HG03558 (cell line): Measurements from ENCODE around the gene PAN3.

Experiments
- ATAC-seq: cut with Tn5 transposase; IDR thresholded peaks from one replicate; pipeline ENCODE4 v1.9.1; 2021; ENCODE audit warnings: moderate number of reproducible peaks; ENCODE audit not compliant: unreplicated experiment; ENCODE audit errors: extremely low read depth

Gene PAN3

DNA sequence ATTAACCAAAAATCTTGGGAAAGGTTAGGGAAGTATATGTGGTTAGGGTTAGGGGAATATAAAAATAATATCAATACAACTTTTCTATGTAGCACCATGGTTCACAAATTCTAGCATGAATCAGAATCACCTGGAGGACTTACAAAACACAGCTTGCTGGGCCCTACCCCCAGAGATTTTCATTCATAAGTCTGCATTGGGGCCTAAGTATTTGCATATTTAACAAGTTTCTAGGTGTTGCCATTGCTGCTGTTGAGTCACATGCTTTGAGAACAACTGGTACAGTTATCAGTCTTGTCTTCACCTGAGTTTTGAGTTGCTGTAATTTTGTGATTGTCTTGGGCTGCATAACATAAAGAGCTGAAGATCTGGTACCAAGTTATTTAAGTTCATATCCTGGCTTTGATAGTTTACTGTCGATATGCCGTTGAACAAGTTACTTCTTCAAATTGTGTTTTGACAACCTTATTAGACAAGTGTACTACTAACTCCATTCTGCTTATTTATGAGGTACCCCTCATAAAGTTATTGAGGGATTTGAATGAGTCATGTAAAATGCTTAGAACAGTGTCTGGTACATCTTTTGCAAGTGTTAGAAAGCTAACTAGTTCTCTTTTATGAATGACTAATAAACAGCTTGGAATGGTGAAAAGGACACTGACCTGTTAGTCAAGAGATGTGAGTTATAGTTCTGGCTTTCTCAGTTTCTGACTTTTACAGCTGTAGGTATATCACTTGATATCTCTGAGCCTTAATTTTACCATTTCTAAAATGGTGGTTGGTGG lies 132.9 kb downstream of the PAN3 start:
- ATAC-seq: no peak

GRCh38 chr13:28273919-28274318 lies 135.6 kb downstream of the PAN3 start:
- no peak for ATAC-seq

- ATAC-seq: no peak
Measured at GRCh38 chr13:28282451-28282850, 144.1 kb downstream of the PAN3 start.

DNA sequence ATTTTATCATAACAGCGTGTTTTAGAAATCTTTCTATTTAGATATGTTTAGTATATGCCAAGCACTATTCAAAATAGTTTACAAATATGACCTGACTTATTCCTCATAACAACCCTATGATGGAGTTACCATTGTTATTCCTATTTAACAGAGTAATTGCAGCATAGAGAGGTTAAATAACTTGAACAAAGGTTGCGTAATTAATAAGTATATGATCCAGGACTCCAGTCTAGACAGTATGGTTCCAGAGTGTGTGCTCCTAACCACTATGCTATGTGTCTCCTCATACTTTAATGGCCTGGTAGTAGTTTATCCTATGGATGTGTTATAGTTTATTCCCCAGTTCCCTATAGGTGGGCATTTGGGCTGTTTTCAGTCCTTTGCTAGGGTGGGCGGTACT lies 145.3 kb downstream of the PAN3 start:
- no peak for ATAC-seq

DNA sequence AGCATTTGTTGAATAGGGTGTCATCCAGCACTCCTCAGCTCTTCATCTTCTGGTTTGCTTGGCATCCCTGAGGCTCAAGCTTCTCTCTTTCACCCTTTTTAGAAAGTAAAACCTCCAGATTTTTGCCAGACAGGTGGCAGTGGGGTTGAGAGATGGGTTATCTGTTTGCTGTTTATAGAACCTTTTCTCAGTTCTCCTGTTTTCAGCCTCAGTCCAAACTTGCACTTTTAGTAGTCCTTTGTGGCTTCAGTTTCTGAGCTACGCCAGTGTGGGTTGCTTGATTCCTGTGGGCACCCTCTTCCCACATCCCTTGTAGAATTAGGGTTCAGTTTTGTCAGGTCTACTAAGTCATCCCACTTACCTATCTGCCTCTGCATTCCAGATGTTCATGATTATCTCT lies 147.9 kb downstream of the PAN3 start:
- ATAC-seq: no peak

GRCh38 chr13:28297341-28297740 lies 159.0 kb downstream of the PAN3 start:
- ATAC-seq: no peak

DNA sequence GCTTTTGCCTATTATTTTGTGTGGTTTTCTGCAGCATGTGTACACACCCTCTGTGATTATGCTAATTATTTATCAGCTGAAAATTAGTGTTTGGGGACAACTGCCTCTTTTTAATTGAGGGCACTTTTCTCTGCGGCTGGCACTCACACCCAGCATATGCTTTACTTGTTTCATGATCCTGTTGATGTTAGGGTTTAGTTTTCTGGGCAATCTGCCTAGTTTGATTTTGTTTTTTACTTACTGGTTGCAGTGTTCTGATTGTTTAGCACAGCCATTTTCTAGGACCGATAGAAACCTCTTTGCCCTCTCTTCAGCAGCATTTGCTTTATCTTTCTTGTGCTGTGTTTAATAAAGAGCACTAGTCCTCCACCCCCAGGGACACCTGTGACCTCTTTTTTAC lies 161.6 kb downstream of the PAN3 start:
- no peak for ATAC-seq

DNA sequence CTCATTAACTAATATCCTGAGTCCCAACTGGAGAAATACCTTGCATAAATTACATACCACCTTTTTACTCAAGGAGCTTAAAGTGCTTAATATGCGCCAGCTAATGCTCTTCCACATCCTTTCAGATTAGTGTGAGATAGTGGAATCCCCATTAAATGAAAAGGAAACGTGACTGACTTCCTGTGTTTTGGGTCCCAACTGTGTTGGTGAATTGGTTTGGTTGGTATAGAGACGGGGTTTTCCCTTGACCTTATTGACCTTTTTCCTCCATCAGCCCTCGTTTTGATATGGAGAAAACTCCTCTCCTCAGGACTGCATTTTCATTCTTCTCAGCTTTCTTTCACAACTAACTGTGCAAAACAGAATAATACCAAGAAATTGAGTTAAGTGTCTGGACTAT lies 163.5 kb downstream of the PAN3 start:
- ATAC-seq: no peak

DNA sequence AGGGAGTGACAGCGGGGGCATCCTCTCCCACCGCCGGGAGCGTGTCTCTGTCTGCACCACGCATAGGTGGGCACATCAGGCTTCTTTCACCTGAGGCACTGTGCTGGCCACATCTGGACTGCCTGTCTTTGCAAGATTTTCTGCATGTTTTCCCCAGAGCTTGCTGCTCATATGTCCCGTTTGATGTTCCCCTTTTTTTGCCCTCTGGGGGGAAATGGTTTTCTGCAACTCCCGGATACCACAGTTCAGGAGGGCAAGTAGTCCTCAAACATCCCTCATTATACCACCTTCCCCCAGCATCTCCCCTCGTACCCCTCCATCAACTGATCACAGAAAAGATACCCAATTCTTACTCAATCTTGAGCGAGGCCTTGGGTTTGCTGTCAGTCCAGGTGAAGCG lies 168.0 kb downstream of the PAN3 start:
- no peak for ATAC-seq

DNA sequence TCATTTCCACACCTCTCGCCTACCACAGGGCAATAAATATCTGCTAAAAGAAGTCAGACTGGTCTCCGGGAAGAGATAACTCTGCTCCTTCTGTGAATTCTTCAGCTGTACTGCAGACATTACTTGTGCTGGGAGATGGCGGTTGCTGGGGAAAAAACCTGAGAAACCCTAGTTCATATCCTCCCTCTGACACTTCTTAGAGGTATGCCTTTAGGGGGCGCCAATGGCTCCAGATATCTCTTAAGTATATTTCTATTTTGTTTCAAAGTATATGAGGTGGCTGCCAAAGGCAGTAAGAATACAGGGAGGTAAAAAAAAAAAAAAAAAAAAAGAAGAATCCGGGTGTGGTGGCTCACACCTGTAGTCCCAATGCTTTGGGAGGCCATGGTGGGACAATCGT lies 175.2 kb downstream of the PAN3 start:
- ATAC-seq: no peak

DNA sequence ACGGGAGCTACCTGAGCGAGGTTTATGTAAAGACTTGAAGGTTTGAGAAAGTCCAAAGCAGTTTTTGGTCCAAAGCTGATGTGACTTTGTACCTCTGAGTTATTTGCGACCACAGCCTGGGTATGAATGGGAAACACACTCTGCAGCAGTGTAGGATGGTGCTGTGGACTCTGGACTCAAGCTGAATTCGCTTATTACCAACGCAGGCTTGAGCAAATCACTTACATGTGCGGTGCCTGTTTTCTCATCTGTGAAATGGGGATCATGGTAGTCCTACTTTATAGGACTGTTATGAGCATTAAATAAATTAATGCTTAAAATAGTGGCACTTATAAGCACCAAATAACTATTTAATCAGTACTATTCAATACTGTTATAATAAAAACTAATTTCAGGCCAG lies 176.5 kb downstream of the PAN3 start:
- no peak for ATAC-seq

- ATAC-seq: no peak
Measured at GRCh38 chr13:28316129-28316528, 177.8 kb downstream of the PAN3 start.

DNA sequence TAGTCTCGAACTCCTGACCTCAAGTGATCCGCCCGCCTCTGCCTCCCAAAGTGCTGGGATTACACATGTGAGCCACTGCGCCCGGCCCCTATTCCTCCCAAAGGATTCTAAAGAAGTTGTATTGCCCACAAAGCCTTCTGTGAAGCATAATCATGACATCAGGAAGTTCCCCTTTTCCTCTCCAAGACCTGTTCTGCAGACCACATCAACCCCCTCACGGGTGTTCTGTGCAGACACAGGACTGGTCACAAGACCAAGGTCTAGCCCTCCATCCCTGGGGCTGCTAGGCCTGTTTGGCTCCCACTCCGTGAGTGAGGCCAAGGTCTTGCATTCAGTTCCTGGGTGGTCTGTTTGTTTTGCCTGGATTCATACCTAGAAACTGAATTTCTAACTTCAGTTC lies 178.5 kb downstream of the PAN3 start:
- no peak for ATAC-seq

GRCh38 chr13:28318496-28318895 lies 180.2 kb downstream of the PAN3 start:
- ATAC-seq: no peak

DNA sequence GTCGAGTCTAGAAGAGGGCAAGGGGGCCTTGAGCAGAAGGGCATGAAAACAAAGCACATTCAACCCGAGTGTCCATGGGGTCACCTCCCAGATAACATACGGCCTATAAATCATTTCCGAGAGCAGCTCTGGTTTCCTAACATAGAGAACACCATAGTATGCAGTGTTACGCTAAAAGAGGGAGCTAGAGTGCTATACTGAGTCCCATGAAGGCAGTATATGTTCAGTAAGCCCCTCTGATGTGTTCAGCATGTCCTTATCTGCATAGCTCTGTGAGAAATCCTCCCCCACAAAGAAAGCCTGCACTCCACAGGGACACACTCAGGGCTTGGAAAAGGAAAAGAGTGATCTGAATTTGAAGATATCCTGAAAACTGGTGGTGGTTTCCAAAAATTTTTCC lies 181.2 kb downstream of the PAN3 start:
- ATAC-seq: no peak

- ATAC-seq: no peak
Measured at GRCh38 chr13:28320209-28320608, 181.9 kb downstream of the PAN3 start.

DNA sequence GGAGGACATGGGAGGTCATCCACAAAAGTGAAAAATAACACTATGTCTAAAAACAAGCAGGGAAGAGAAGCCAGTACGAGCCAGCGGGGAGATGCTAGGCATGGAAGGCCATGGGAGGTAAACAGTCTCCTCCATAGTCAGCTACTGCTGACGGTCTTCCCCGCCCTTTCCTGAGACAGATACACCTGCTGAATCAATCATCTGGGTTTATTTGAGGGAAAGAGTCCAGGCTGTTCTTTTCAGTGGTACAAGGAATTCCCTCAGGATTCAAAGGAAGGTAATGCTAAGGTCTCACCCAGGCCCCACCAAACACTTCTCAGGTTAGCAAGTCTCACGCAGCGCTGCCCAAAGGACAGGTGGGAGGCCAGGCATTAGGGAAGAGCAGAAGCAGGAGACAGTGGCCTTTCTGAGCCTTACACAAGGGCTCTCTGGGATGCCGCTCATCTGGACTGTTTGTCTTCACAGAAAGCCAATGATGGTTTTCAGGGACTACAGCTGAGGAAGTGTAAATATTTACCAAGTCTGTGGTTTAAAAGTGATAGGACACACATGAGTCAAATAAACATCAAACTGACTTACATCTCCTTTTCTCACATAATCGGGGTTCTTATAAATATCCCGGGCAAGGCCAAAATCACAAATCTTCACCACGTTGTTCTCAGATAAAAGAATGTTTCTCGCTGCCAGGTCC lies 182.7 kb downstream of the PAN3 start:
- ATAC-seq: no peak

DNA sequence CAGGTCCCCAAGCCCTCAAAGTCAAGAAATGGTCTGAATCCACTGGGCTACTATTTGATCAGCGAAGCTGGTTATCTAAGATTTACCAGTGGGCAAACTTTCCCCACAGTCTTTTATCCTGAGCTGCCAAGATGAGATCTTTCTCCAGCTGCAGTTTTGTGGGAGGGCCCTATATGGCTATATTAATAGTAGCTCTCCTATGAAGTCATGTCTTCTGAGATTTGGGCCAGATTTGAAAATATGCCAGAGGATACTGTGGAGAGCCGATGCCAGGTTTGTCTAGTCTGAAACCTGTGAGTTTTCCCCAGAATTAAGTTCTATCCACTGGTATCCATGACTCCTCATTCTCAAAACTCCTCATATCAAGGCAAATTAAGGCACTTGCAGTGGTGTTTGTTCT lies 183.4 kb downstream of the PAN3 start:
- ATAC-seq: no peak

- ATAC-seq: no peak
Measured at GRCh38 chr13:28322256-28322905, 184.0 kb downstream of the PAN3 start.

DNA sequence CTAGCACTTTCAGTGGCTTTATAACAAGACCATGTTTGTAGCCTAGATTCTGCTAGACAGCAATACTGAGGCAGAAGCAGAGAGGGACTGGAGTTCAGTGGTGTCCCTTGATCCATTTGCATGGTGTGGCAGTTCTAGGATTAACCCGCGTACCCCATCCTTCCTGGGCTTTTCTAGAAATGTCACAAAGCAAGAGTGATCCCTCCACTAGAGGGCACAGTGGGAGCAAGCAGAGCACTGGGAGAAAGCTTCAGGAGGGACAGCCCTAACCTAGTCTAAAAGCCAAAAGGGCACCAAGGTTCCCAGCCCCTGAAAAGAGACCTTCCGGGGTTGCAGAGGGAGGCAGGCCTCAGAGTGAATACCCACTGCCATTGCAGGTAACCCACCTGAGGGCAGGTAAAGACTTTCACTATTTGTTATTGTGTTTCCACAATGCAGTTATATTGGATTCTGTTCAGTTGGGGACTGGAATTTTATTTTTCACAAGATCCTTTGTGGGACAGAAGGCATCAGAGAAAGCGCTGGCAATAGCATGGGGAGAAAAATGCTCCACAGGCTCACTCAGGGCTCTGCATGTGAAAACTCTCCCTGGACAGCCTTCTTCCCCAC lies 185.9 kb downstream of the PAN3 start:
- ATAC-seq: no peak

GRCh38 chr13:28325022-28325421 lies 186.7 kb downstream of the PAN3 start:
- no peak for ATAC-seq
